Left forelimb (tissue), 1 donor: ENCODE measurements around the gene KIF5A.
A peak's percentile ranks its signal among the peaks of the same experiment; 100 is the strongest.
"Not testable (repeated sequence)": the region's sequence is repeated elsewhere in the genome, so short reads cannot be mapped to it uniquely, and the experiment has no call there.

Experiments used
- DNase-seq: peaks from one replicate; pipeline ENCODE4 v3.0.0-alpha.2; 2018; ENCODE audit warnings: low spot score

KIF5A gene

GRCh38 chr12:57584690-57585089 is 34.8 kb downstream of the KIF5A start:
- no peak for DNase-seq

- no peak for DNase-seq
Measured at GRCh38 chr12:57585156-57585555, 35.3 kb downstream of the KIF5A start.

DNA sequence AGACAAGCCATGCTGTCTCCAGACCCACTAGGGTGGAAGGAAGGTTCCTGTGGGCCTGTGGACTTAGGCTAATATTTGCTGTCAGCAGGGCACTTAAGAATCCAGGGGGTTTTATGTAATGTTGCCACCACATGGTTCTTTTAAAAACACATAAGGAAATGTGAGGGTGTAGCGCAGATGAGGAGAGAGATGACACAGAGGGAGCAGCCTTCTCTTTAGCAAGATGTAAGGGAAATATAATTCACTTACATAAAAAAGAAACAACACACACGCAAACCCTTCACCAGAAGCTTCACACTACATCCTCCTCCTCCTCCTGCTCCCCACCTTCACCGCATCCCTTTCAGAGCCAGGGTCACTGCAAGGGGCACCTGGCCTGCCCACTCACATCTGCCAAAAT is 36.3 kb downstream of the KIF5A start:
- DNase-seq: no peak

GRCh38 chr12:57586832-57587429 is 37.1 kb downstream of the KIF5A start:
- no peak for DNase-seq

DNA sequence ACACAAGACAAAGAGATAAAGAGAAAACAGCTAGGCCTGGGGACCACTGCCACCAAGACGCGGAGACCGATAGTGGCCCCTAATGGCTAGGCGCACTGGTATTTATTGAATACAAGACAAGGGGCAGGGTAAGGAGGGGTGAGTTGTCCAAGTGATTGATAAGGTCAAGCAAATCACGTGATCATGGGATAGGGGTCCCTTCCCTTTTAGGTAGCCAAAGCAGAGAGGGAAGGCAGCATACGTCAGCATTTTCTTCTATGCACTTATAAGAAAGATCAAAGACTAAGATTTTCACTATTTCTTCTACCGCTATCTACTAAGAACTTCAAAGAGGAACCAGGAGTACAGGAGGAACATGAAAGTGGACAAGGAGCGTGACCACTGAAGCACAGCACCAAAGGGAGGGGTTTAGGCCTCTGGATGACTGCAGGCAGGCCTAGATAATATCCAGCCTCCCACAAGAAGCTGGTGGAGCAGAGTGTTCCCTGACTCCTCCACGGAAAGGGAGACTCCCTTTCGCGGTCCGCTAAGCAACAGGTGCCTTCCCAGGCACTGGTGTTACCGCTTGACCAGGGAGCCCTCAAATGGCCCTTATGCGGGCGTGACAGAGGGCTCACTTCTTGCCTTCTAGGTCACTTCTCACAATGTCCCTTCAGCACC is 39.2 kb downstream of the KIF5A start:
- not testable (repeated sequence) for DNase-seq

DNA sequence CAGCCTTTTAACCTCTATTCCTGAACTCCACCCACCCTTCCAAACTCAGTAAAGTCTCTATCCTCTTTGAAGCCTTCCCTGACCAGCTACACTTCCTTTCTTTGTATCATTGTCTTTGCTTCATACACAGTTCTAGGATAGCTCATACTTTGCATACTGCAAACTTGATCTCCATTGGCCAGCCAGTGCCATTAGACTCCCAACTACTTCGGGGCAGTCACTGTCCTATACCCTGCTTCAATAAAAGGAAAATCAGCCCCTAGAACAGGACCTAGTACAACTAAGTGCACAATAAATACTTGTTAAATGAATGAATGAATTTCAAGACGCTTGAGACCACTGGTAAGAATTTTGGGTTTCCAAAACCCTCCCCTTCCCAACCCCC is 40.6 kb downstream of the KIF5A start:
- no peak for DNase-seq

DNA sequence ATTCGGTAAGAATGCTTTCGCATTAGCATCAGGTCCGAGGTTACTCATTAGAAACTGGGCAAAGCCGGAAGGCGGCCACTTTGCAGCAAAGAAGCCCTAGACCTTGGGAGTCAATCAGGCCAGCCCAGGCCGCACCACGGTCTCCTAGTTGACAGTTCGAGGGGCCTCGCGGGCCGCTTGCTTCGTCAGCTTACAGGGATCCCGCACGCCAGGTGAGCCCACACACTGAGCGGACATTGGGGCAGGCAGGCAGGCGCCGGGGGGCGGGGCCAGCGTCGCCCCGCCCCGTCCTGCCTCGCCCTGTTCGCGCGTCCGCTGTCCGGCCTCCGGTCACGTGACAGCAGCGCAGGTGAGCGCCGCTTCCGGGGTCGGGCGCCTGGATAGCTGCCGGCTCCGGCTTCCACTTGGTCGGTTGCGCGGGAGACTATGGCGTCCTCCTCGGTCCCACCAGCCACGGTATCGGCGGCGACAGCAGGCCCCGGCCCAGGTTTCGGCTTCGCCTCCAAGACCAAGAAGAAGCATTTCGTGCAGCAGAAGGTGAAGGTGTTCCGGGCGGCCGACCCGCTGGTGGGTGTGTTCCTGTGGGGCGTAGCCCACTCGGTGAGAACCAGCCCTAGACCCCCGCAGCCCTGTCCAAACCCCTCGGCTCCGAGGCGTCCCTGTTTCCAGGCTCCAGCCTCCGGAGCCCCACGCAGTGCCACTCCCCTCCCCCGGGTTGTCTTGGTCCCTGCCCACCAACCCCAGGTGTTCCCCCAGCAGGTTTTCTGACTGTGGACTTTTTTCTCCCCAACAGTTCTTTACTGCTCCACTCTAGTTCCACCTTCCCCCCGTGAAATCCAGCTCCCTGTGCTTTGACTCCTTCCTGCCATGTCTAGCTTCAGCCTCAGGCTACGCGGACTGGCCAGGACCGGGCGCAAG is 41.3 kb downstream of the KIF5A start, which contains the start of gene PIP4K2C:
Gene PIP4K2C, plus strand, starts transcription at position 329 of the 918 bp plus-strand sequence. Its CDS starts 98 bp downstream, at position 427.
- DNase-seq: peak; percentile 77

GRCh38 chr12:57591782-57592325 is 42.0 kb downstream of the KIF5A start:
- no peak for DNase-seq

- no peak for DNase-seq
Measured at GRCh38 chr12:57592551-57593165, 42.8 kb downstream of the KIF5A start.

- no peak for DNase-seq
Measured at GRCh38 chr12:57593187-57593586, 43.3 kb downstream of the KIF5A start.

GRCh38 chr12:57600395-57600794 is 50.6 kb downstream of the KIF5A start:
- no peak for DNase-seq

DNA sequence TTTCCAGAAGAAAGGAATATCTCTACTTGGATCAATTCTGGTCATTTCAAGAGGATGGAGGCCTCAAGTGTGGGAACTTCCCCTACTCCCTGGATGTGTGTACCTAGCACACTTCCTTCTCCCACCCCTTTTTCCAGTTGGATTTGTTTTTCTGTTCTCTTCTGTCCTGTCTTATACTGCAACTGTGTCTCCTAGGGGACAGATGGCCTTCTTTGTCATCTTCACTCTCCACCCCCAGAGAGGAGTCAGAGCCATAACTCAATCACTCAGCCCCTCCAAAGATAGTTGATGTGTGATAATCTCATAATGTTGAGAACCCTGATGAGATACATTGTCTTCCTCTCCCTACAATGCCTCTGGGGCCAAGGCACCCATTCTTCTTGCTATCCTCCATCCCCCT is 52.7 kb downstream of the KIF5A start:
- DNase-seq: no peak

- no peak for DNase-seq
Measured at GRCh38 chr12:57603324-57603723, 53.5 kb downstream of the KIF5A start.

- DNase-seq: peak; percentile 81
Measured at GRCh38 chr12:57603815-57604453, 54.1 kb downstream of the KIF5A start.

GRCh38 chr12:57604454-57604991 is 54.7 kb downstream of the KIF5A start, which contains the start of gene DTX3:
Gene DTX3, plus strand, starts transcription at chr12:57604824. Its CDS starts 1,694 bp downstream, at chr12:57606518.
- peak; percentile 80 for DNase-seq

DNA sequence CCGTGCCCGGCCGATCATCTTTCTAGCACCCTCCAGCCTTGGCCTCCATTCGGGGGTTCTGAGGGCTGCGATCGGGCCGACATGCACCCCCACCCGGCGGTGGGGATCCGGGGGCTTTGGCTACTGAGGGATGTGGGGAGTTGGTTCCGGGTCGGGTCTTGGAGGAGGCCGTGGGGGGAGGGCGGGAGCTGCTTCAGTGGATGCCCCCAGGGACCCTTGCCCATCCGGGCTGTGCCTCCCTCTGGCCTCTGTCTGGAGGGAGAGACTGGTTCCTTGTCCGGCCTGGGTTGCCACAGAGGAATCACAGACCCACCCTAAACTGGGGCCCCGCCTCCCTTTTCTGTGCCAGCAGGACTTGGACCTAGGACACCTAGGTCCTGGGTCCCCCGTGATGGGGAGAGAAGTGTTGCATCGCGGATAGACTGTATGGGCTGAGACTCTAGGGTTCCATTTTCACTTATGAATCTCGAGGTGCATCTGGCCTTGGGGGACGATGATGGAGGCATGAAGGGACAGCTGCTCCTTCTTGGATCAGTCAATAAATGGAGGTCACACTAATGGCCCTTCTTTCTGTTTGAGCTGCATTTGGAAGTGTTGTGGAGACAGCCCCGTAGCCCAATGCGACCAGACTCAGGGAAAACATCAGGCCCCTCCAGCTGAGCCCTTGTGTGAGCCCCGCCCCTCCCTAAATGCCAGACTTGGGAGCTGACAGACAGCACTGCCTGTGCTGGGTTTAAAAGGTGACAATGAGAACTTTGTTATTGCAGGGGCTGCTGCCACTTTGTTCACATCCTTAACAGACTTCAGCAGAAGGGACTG is 55.4 kb downstream of the KIF5A start:
- DNase-seq: no peak

- DNase-seq: no peak
Measured at GRCh38 chr12:57605811-57606311, 56.0 kb downstream of the KIF5A start.

- DNase-seq: no peak
Measured at GRCh38 chr12:57606399-57606798, 56.6 kb downstream of the KIF5A start.

DNA sequence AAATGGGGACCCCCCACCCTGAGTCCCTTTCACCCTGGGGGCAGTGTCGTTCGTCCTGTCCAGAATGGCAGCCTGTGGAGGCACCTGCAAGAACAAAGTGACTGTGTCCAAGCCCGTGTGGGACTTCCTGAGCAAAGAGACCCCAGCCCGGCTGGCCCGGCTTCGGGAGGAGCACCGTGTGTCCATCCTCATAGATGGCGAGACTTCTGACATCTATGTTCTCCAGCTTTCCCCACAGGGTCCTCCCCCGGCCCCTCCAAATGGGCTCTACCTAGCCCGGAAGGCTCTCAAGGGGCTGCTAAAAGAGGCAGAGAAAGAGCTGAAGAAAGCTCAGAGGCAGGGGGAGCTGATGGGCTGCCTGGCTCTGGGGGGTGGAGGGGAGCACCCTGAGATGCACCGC is 57.0 kb downstream of the KIF5A start:
- no peak for DNase-seq
